SK-N-SH treated with all-trans-retinoic acid at 6 μM for 48 hours (cell line): Measurements from ENCODE around the gene TBX1.

ENCODE experiments used
- ATAC-seq: fragments of 200-7000 bp; cut with Tn5 transposase; 3 replicates; pipeline ENCODE4 v1.9.1; 2020; ENCODE audit warnings: mild to moderate bottlenecking, moderate library complexity
- ARNTL ChIP-seq: fragments of 450-650 bp; formaldehyde crosslinking; IDR thresholded peaks from 2 replicates; pipeline ENCODE4 v1.5.0; 2020; ENCODE audit warnings: low read depth, mild to moderate bottlenecking, moderate library complexity, borderline replicate concordance
- CSDC2 ChIP-seq: fragments of 250-450 bp; sonication (Bioruptor Pico); IDR thresholded peaks from 2 replicates; pipeline ENCODE4 v1.5.0; 2020; ENCODE audit warnings: mild to moderate bottlenecking, moderate library complexity
- CSRNP3 ChIP-seq: fragments of 250-450 bp; sonication (Bioruptor Pico); IDR thresholded peaks from 2 replicates; pipeline ENCODE4 v1.5.1; 2021; ENCODE audit warnings: mild to moderate bottlenecking, moderate library complexity
- ESRRG ChIP-seq: fragments of 250-450 bp; sonication (Bioruptor Pico); IDR thresholded peaks from 2 replicates; pipeline ENCODE4 v1.6.1; 2021; ENCODE audit warnings: mild to moderate bottlenecking
- GLIS3 ChIP-seq: fragments of 250-450 bp; sonication (Bioruptor Pico); IDR thresholded peaks from 2 replicates; pipeline ENCODE4 v1.5.0; 2020; ENCODE audit warnings: mild to moderate bottlenecking, moderate library complexity
- ISL1 ChIP-seq: fragments of 250-450 bp; sonication (Bioruptor Pico); IDR thresholded peaks from 2 replicates; pipeline ENCODE4 v2.1.2; 2022; ENCODE audit warnings: mild to moderate bottlenecking, moderate library complexity
- OSR1 ChIP-seq: fragments of 250-450 bp; sonication (Bioruptor Pico); IDR thresholded peaks from 2 replicates; pipeline ENCODE4 v1.8.0; 2022; ENCODE audit warnings: moderate library complexity, mild to moderate bottlenecking, inconsistent platforms
- PPARA ChIP-seq: fragments of 250-450 bp; sonication (Bioruptor Pico); IDR thresholded peaks from 2 replicates; pipeline ENCODE4 v1.5.0; 2020; ENCODE audit warnings: mild to moderate bottlenecking, borderline replicate concordance
- RARB ChIP-seq: fragments of 250-450 bp; sonication (Bioruptor Pico); IDR thresholded peaks from 2 replicates; pipeline ENCODE4 v1.8.0; 2021; ENCODE audit warnings: mild to moderate bottlenecking, moderate library complexity
- TCF4 ChIP-seq: fragments of 250-450 bp; sonication (Bioruptor Pico); IDR thresholded peaks from 2 replicates; pipeline ENCODE4 v1.8.0; 2021; ENCODE audit warnings: mild to moderate bottlenecking, moderate library complexity, borderline replicate concordance
- TOX ChIP-seq: fragments of 250-450 bp; sonication (Bioruptor Pico); IDR thresholded peaks from 2 replicates; pipeline ENCODE4 v1.8.0; 2021; ENCODE audit warnings: mild to moderate bottlenecking, moderate library complexity, borderline replicate concordance
- ZFP3 ChIP-seq: fragments of 250-450 bp; sonication (Bioruptor Pico); IDR thresholded peaks from 2 replicates; pipeline ENCODE4 v1.5.0; 2020; ENCODE audit warnings: mild to moderate bottlenecking, moderate library complexity
- ZFP30 ChIP-seq: fragments of 450-650 bp; formaldehyde crosslinking; IDR thresholded peaks from 2 replicates; pipeline ENCODE4 v1.5.0; 2022; ENCODE audit warnings: mild to moderate bottlenecking, moderate library complexity
- ZNF565 ChIP-seq: fragments of 450-650 bp; formaldehyde crosslinking; conservative IDR thresholded peaks from 2 replicates; pipeline ENCODE4 v1.5.0; 2020; ENCODE audit warnings: low read depth, mild to moderate bottlenecking, moderate library complexity
- ZNF8 ChIP-seq: fragments of 450-650 bp; formaldehyde crosslinking; IDR thresholded peaks from 2 replicates; pipeline ENCODE4 v1.5.0; 2020; ENCODE audit warnings: mild to moderate bottlenecking, moderate library complexity
- TF ChIP-seq, protein P1 (sequence below): fragments of 250-450 bp; sonication (Bioruptor Pico); IDR thresholded peaks from 2 replicates; pipeline ENCODE4 v1.5.1; 2020; ENCODE audit warnings: low read depth, mild to moderate bottlenecking, moderate library complexity
- TF ChIP-seq, protein P2 (sequence below): fragments of 250-450 bp; sonication (Bioruptor Pico); IDR thresholded peaks from 2 replicates; pipeline ENCODE4 v1.8.0; 2020; ENCODE audit warnings: mild to moderate bottlenecking, moderate library complexity, borderline replicate concordance
- TF ChIP-seq, protein P3 (sequence below): fragments of 250-450 bp; sonication (Bioruptor Pico); IDR thresholded peaks from 2 replicates; pipeline ENCODE4 v1.5.0; 2020; ENCODE audit warnings: mild to moderate bottlenecking, moderate library complexity

Gene TBX1

GRCh38 chr22:19797086-19798002, 36.8 kb downstream of the TBX1 start:
- ATAC-seq = no peak
- TF ChIP-seq, protein P1, sequence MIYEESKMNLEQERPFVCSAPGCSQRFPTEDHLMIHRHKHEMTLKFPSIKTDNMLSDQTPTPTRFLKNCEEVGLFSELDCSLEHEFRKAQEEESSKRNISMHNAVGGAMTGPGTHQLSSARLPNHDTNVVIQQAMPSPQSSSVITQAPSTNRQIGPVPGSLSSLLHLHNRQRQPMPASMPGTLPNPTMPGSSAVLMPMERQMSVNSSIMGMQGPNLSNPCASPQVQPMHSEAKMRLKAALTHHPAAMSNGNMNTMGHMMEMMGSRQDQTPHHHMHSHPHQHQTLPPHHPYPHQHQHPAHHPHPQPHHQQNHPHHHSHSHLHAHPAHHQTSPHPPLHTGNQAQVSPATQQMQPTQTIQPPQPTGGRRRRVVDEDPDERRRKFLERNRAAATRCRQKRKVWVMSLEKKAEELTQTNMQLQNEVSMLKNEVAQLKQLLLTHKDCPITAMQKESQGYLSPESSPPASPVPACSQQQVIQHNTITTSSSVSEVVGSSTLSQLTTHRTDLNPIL (CRISPR knock-in tag) = no peak
- TF ChIP-seq, protein P2, sequence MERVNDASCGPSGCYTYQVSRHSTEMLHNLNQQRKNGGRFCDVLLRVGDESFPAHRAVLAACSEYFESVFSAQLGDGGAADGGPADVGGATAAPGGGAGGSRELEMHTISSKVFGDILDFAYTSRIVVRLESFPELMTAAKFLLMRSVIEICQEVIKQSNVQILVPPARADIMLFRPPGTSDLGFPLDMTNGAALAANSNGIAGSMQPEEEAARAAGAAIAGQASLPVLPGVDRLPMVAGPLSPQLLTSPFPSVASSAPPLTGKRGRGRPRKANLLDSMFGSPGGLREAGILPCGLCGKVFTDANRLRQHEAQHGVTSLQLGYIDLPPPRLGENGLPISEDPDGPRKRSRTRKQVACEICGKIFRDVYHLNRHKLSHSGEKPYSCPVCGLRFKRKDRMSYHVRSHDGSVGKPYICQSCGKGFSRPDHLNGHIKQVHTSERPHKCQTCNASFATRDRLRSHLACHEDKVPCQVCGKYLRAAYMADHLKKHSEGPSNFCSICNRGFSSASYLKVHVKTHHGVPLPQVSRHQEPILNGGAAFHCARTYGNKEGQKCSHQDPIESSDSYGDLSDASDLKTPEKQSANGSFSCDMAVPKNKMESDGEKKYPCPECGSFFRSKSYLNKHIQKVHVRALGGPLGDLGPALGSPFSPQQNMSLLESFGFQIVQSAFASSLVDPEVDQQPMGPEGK (CRISPR knock-in tag) = no peak
- no peak for TF ChIP-seq ZNF8 (CRISPR knock-in tag)
- TF ChIP-seq ZNF565 (CRISPR knock-in tag) = no peak
- TF ChIP-seq ESRRG (CRISPR knock-in tag) = no peak
- no peak for TF ChIP-seq OSR1 (CRISPR knock-in tag)
- TF ChIP-seq CSDC2 (CRISPR knock-in tag) = no peak
- TF ChIP-seq ZFP30 (CRISPR knock-in tag) = no peak
- no peak for TF ChIP-seq TCF4 (CRISPR knock-in tag)
- TF ChIP-seq, all 23 proteins: peak for 0

DNA sequence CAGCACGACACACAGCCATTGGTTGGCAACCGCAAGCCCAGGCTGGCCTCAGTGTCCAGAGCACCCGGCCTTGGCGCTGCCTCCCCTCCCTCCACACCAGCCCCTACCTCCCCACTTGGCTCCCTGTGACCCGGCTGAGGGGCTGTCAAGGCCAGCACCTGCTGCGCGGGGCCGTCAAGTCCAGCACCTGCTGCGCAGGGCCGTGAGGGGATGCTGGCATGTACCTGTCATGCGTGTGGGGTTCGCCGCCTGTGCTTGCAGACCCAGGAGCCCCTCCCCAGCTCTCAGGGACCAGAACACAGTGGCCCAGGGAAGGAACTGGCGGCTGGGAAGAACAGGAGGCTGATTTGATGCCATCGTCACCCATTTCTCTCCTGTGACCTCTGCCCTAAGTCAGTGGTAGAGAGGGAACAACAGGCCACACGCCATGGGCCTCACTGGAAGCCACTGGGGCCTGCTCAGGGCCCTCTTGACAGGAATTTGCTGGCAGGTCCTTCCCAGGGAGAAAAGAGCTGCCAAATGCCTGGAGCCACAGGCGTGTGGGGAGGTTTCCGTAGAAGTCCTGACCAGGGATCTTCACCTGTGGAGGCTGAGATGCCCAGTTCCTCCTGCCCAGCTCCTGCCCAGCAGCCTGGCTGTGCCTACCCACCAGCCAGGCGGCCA, 37.6 kb downstream of the TBX1 start:
- TF ChIP-seq OSR1 (CRISPR knock-in tag) = no peak
- no peak for TF ChIP-seq TOX (CRISPR knock-in tag)
- TF ChIP-seq ARNTL = no peak
- TF ChIP-seq, protein P3, sequence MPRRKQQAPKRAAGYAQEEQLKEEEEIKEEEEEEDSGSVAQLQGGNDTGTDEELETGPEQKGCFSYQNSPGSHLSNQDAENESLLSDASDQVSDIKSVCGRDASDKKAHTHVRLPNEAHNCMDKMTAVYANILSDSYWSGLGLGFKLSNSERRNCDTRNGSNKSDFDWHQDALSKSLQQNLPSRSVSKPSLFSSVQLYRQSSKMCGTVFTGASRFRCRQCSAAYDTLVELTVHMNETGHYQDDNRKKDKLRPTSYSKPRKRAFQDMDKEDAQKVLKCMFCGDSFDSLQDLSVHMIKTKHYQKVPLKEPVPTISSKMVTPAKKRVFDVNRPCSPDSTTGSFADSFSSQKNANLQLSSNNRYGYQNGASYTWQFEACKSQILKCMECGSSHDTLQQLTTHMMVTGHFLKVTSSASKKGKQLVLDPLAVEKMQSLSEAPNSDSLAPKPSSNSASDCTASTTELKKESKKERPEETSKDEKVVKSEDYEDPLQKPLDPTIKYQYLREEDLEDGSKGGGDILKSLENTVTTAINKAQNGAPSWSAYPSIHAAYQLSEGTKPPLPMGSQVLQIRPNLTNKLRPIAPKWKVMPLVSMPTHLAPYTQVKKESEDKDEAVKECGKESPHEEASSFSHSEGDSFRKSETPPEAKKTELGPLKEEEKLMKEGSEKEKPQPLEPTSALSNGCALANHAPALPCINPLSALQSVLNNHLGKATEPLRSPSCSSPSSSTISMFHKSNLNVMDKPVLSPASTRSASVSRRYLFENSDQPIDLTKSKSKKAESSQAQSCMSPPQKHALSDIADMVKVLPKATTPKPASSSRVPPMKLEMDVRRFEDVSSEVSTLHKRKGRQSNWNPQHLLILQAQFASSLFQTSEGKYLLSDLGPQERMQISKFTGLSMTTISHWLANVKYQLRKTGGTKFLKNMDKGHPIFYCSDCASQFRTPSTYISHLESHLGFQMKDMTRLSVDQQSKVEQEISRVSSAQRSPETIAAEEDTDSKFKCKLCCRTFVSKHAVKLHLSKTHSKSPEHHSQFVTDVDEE (CRISPR knock-in tag) = no peak
- no peak for TF ChIP-seq ISL1
- TF ChIP-seq CSRNP3 = no peak
- TF ChIP-seq PPARA (CRISPR knock-in tag) = no peak
- no peak for TF ChIP-seq ESRRG (CRISPR knock-in tag)
- no peak for TF ChIP-seq TCF4 (CRISPR knock-in tag)
- no peak for TF ChIP-seq GLIS3
- ATAC-seq = no peak

- peak; percentile 26 for ATAC-seq
- TF ChIP-seq, protein P3 (CRISPR knock-in tag) = no peak
- TF ChIP-seq ISL1 (no peak), CSRNP3 (no peak), ESRRG (CRISPR knock-in tag) (no peak), TOX (CRISPR knock-in tag) (no peak), ZNF565 (CRISPR knock-in tag) (no peak), GLIS3 (no peak), ARNTL (no peak), ZFP3 (no peak), ZFP30 (CRISPR knock-in tag) (no peak), PPARA (CRISPR knock-in tag) (no peak), TCF4 (CRISPR knock-in tag) (no peak), RARB (CRISPR knock-in tag) (no peak)
- TF ChIP-seq, protein P2 (CRISPR knock-in tag) = no peak
Observed at GRCh38 chr22:19798891-19799293, 38.3 kb downstream of the TBX1 start.
